AG09319 (cell line): ENCODE results near the gene FAM50A.

Experiments used
- DNase-seq: peaks from one replicate; pipeline ENCODE4 v3.0.0-alpha.2; 2010; ENCODE audit warnings: low read depth; ENCODE audit errors: extremely low read depth
- CTCF ChIP-seq: IDR thresholded peaks from 2 replicates; pipeline ENCODE4 v1.5.1; 2011; ENCODE audit warnings: low read depth, mild to moderate bottlenecking, inconsistent platforms, low read length, moderate library complexity

FAM50A gene

GRCh38 chrX:154481911-154482601, 38.1 kb downstream of the FAM50A start:
- no peak for TF ChIP-seq CTCF
- DNase-seq = no peak

- no peak for DNase-seq
- TF ChIP-seq CTCF = no peak
These were observed 38.8 kb downstream of the FAM50A start for GRCh38 chrX:154482786-154483185.

GRCh38 chrX:154483325-154483724, 39.4 kb downstream of the FAM50A start:
- TF ChIP-seq CTCF = no peak
- DNase-seq = no peak

GRCh38 chrX:154484255-154485149, 40.6 kb downstream of the FAM50A start:
- DNase-seq = no peak
- no peak for TF ChIP-seq CTCF

- no peak for DNase-seq
- no peak for TF ChIP-seq CTCF
These were observed 41.5 kb downstream of the FAM50A start for GRCh38 chrX:154485150-154486051.

- no peak for DNase-seq
- TF ChIP-seq CTCF = no peak
These were observed 42.1 kb downstream of the FAM50A start for GRCh38 chrX:154486052-154486395.
